Subcutaneous abdominal adipose tissue (tissue), 5 donors: ENCODE data around the gene ARX.

ENCODE experiments used
- H3K27ac ChIP-seq: one replicate; pipeline ENCODE4 v1.7.0; 2013; ENCODE audit warnings: low read depth, mild to moderate bottlenecking, inconsistent platforms, low read length, moderate library complexity
- H3K27me3 ChIP-seq, 5 donors: one replicate each; pipeline ENCODE4 v1.7.0; 2013; ENCODE audit warnings: low read length in 5 of 5, inconsistent platforms in 1 of 5; ENCODE audit not compliant: control insufficient read depth in 5 of 5, insufficient read depth in 4 of 5
- H3K36me3 ChIP-seq, 5 donors: one replicate each; pipeline ENCODE4 v1.7.0; 2013; ENCODE audit warnings: low read length in 5 of 5; ENCODE audit not compliant: control insufficient read depth in 5 of 5, insufficient read depth in 5 of 5
- H3K4me1 ChIP-seq, 5 donors: one replicate each; pipeline ENCODE4 v1.7.0; 2013; ENCODE audit warnings: low read length in 5 of 5, mild to moderate bottlenecking in 3 of 5, moderate library complexity in 1 of 5; ENCODE audit not compliant: control insufficient read depth in 5 of 5, insufficient read depth in 5 of 5
- H3K4me3 ChIP-seq, 5 donors: one replicate each; pipeline ENCODE4 v1.7.0; 2013; ENCODE audit warnings: low read length in 5 of 5, low read depth in 1 of 5
- H3K9ac ChIP-seq, 5 donors: one replicate each; pipeline ENCODE4 v1.7.0; 2013; ENCODE audit warnings: low read length in 5 of 5, mild to moderate bottlenecking in 4 of 5, moderate library complexity in 3 of 5
- H3K9me3 ChIP-seq, 5 donors: one replicate each; pipeline ENCODE4 v1.7.0; 2013; ENCODE audit warnings: low read length in 5 of 5; ENCODE audit not compliant: control insufficient read depth in 5 of 5
- donor health status: healthy.
- donor health status: healthy.
- donor health status: healthy.
- donor health status: healthy.
- donor health status: healthy.

ARX gene

GRCh38 chrX:25015486-25016360 lies at the start of gene ARX:
ARX (minus strand) TSS chrX:25015965; CDS start chrX:25015737, 228 bp downstream.
- H3K36me3 ChIP-seq: no peaks in the 10 kb centered on the region
- peaks cover 45 to 86% (median 71%) of the 10 kb centered on the region in 5 donors for H3K27me3 ChIP-seq
- no peak within 1 kb of the TSS for H3K9ac ChIP-seq
- peaks cover 0 to 37% (median 25%) of the 10 kb centered on the region in 5 donors for H3K4me1 ChIP-seq
- H3K9me3 ChIP-seq: peaks cover 0 to 5% (median 3%) of the 10 kb centered on the region in 5 donors
- H3K27ac ChIP-seq: no peak within 1 kb of the TSS
- peak within 1 kb of the TSS in 1 of 5 donors; percentile 16 for H3K4me3 ChIP-seq

GRCh38 chrX:25059273-25059672 lies 43.5 kb upstream of the ARX start:
- Histone ChIP-seq H3K27me3 (peaks cover 0 to 4% (median 0%) of the 10 kb centered on the region in 5 donors), H3K27ac (no peak overlapping the region), H3K9me3 (peaks cover 0 to 11% (median 5%) of the 10 kb centered on the region in 5 donors), H3K4me1 (no peaks in the 10 kb centered on the region), H3K36me3 (no peaks in the 10 kb centered on the region), H3K9ac (no peak overlapping the region), H3K4me3 (no peak overlapping the region)

- Histone ChIP-seq H3K4me1 (peaks cover 0 to 3% (median 0%) of the 10 kb centered on the region in 5 donors), H3K9me3 (peaks cover 0 to 11% (median 5%) of the 10 kb centered on the region in 5 donors), H3K27ac (no peak overlapping the region), H3K4me3 (no peak overlapping the region), H3K27me3 (peaks cover 0 to 3% (median 3%) of the 10 kb centered on the region in 5 donors), H3K36me3 (no peaks in the 10 kb centered on the region), H3K9ac (no peak overlapping the region)
These were observed 37.2 kb upstream of the ARX start for GRCh38 chrX:25052798-25053534.

GRCh38 chrX:25049971-25050370 lies 34.2 kb upstream of the ARX start:
- no peaks in the 10 kb centered on the region for H3K9me3 ChIP-seq
- no peak overlapping the region for H3K4me3 ChIP-seq
- H3K9ac ChIP-seq: no peak overlapping the region
- peaks cover 0 to 3% (median 3%) of the 10 kb centered on the region in 5 donors for H3K27me3 ChIP-seq
- H3K4me1 ChIP-seq: peaks cover 0 to 3% (median 0%) of the 10 kb centered on the region in 5 donors
- H3K27ac ChIP-seq: no peak overlapping the region
- no peaks in the 10 kb centered on the region for H3K36me3 ChIP-seq

GRCh38 chrX:25049357-25049756 lies 33.6 kb upstream of the ARX start:
- Histone ChIP-seq H3K4me1 (peaks cover 0 to 3% (median 0%) of the 10 kb centered on the region in 5 donors), H3K9ac (no peak overlapping the region), H3K27ac (no peak overlapping the region), H3K9me3 (no peaks in the 10 kb centered on the region), H3K4me3 (no peak overlapping the region), H3K36me3 (no peaks in the 10 kb centered on the region), H3K27me3 (peaks cover 0 to 7% (median 3%) of the 10 kb centered on the region in 5 donors)

- peaks cover 0 to 7% (median 3%) of the 10 kb centered on the region in 5 donors for H3K27me3 ChIP-seq
- peaks cover 0 to 3% (median 0%) of the 10 kb centered on the region in 5 donors for H3K4me1 ChIP-seq
- H3K36me3 ChIP-seq: no peaks in the 10 kb centered on the region
- no peak overlapping the region for H3K4me3 ChIP-seq
- H3K9me3 ChIP-seq: no peaks in the 10 kb centered on the region
- no peak overlapping the region for H3K27ac ChIP-seq
- no peak overlapping the region for H3K9ac ChIP-seq
These were observed 32.4 kb upstream of the ARX start for GRCh38 chrX:25048178-25048577.

- H3K4me3 ChIP-seq: no peak overlapping the region
- H3K9me3 ChIP-seq: no peaks in the 10 kb centered on the region
- H3K27me3 ChIP-seq: peaks cover 0 to 6% (median 2%) of the 10 kb centered on the region in 5 donors
- H3K36me3 ChIP-seq: no peaks in the 10 kb centered on the region
- no peaks in the 10 kb centered on the region for H3K4me1 ChIP-seq
- no peak overlapping the region for H3K27ac ChIP-seq
- no peak overlapping the region for H3K9ac ChIP-seq
These were observed 27.4 kb upstream of the ARX start for GRCh38 chrX:25043192-25043591.

- no peak overlapping the region for H3K27ac ChIP-seq
- no peaks in the 10 kb centered on the region for H3K9me3 ChIP-seq
- peaks cover 5 to 13% (median 9%) of the 10 kb centered on the region in 5 donors for H3K27me3 ChIP-seq
- no peaks in the 10 kb centered on the region for H3K36me3 ChIP-seq
- H3K9ac ChIP-seq: no peak overlapping the region
- no peaks in the 10 kb centered on the region for H3K4me1 ChIP-seq
- H3K4me3 ChIP-seq: no peak overlapping the region
These were observed 23.3 kb upstream of the ARX start for GRCh38 chrX:25039036-25039435.

- H3K4me1 ChIP-seq: no peaks in the 10 kb centered on the region
- no peaks in the 10 kb centered on the region for H3K36me3 ChIP-seq
- H3K9me3 ChIP-seq: no peaks in the 10 kb centered on the region
- no peak overlapping the region for H3K27ac ChIP-seq
- no peak overlapping the region for H3K9ac ChIP-seq
- H3K27me3 ChIP-seq: peaks cover 5 to 15% (median 7%) of the 10 kb centered on the region in 5 donors
- no peak overlapping the region for H3K4me3 ChIP-seq
These were observed 19.1 kb upstream of the ARX start for GRCh38 chrX:25034889-25035288.
